Measurements from ENCODE around the gene SEMA3A. TPM values are rescaled to one million over a fixed set of nuclear protein-coding genes. Genes with fewer than 3 reads are reported as not detected.

SEMA3A gene
- total RNA-seq, 3 donors from 2014 or later = 2.9 to 23.2 (median 5.2) TPM

GRCh38 chr7:83930262-83930661 lies 264.3 kb downstream of the SEMA3A start:
- no peak for DNase-seq (ENCODE audit: low spot score in 2 of 2)
- Histone ChIP-seq H3K9me3 (no peaks in the 10 kb centered on the region), H3K4me3 (no peak overlapping the region), H3K27ac (no peak overlapping the region), H3K36me3 (no peaks in the 10 kb centered on the region), H3K4me1 (no peaks in the 10 kb centered on the region), H3K27me3 (no peaks in the 10 kb centered on the region)
- no peak for TF ChIP-seq POLR2A (IDR thresholded peaks at IDR 0.05)
- intact Hi-C loops (cut with DNase I; ENCODE audit: low total_unique reads) = no loop called here

GRCh38 chr7:83925860-83926259 lies 268.7 kb downstream of the SEMA3A start:
- no peak for DNase-seq (ENCODE audit: low spot score in 2 of 2)
- Histone ChIP-seq H3K27me3 (no peaks in the 10 kb centered on the region), H3K27ac (no peak overlapping the region), H3K4me3 (no peak overlapping the region), H3K36me3 (no peaks in the 10 kb centered on the region), H3K4me1 (no peaks in the 10 kb centered on the region), H3K9me3 (no peaks in the 10 kb centered on the region)
- intact Hi-C loops (cut with DNase I; ENCODE audit: low total_unique reads) = no loop called here
- no peak for TF ChIP-seq POLR2AphosphoS5 (IDR thresholded peaks at IDR 0.05)
- TF ChIP-seq CTCF (IDR thresholded peaks at IDR 0.05) = no peak
- no peak for TF ChIP-seq POLR2A (IDR thresholded peaks at IDR 0.05)

GRCh38 chr7:83921941-83922607 lies 272.5 kb downstream of the SEMA3A start:
- intact Hi-C loops (cut with DNase I; ENCODE audit: low total_unique reads) = no loop called here
- Histone ChIP-seq H3K27ac (no peak overlapping the region), H3K36me3 (no peaks in the 10 kb centered on the region), H3K27me3 (no peaks in the 10 kb centered on the region), H3K4me3 (no peak overlapping the region), H3K4me1 (no peaks in the 10 kb centered on the region), H3K9me3 (no peaks in the 10 kb centered on the region)
- no peak for DNase-seq (ENCODE audit: low spot score in 2 of 2)
- TF ChIP-seq POLR2A (IDR thresholded peaks at IDR 0.05) = no peak
- TF ChIP-seq CTCF (IDR thresholded peaks at IDR 0.05) = no peak
- no peak for TF ChIP-seq POLR2AphosphoS5 (IDR thresholded peaks at IDR 0.05)

- no peak for TF ChIP-seq POLR2A (IDR thresholded peaks at IDR 0.05)
- no peak for DNase-seq (ENCODE audit: low spot score in 2 of 2)
- Histone ChIP-seq H3K9me3 (no peaks in the 10 kb centered on the region), H3K27me3 (no peaks in the 10 kb centered on the region), H3K4me3 (no peak overlapping the region), H3K36me3 (no peaks in the 10 kb centered on the region), H3K27ac (no peak overlapping the region), H3K4me1 (no peaks in the 10 kb centered on the region)
- intact Hi-C loops (cut with DNase I; ENCODE audit: low total_unique reads) = no loop called here
Measured at GRCh38 chr7:83921271-83921940, 273.2 kb downstream of the SEMA3A start.

- H3K4me3 ChIP-seq = no peak overlapping the region
- intact Hi-C loops (cut with DNase I; ENCODE audit: low total_unique reads) = no loop called here
- H3K4me1 ChIP-seq = no peaks in the 10 kb centered on the region
- H3K36me3 ChIP-seq = no peaks in the 10 kb centered on the region
- DNase-seq (ENCODE audit: low spot score in 2 of 2) = no peak
- no peaks in the 10 kb centered on the region for H3K9me3 ChIP-seq
- no peak for TF ChIP-seq POLR2A (IDR thresholded peaks at IDR 0.05)
- TF ChIP-seq CTCF (IDR thresholded peaks at IDR 0.05) = no peak
- H3K27me3 ChIP-seq = no peaks in the 10 kb centered on the region
- no peak overlapping the region for H3K27ac ChIP-seq
Measured at GRCh38 chr7:83918142-83918541, 276.4 kb downstream of the SEMA3A start.

- Histone ChIP-seq H3K9me3 (no peaks in the 10 kb centered on the region), H3K27ac (no peak overlapping the region)
- TF ChIP-seq POLR2A (IDR thresholded peaks at IDR 0.05) = no peak
- no peak for TF ChIP-seq POLR2AphosphoS5 (IDR thresholded peaks at IDR 0.05)
- no peak for TF ChIP-seq CTCF (IDR thresholded peaks at IDR 0.05)
Measured at GRCh38 chr7:83913174-83913573, 281.4 kb downstream of the SEMA3A start.

More at GRCh38 chr7:83913174-83913573, 281.4 kb downstream of the SEMA3A start:
- no peak for DNase-seq (ENCODE audit: low spot score in 2 of 2)
- intact Hi-C loops (cut with DNase I; ENCODE audit: low total_unique reads) = no loop called here
- Histone ChIP-seq H3K4me3 (no peak overlapping the region), H3K4me1 (no peaks in the 10 kb centered on the region), H3K36me3 (no peaks in the 10 kb centered on the region), H3K27me3 (no peaks in the 10 kb centered on the region)

Measured in breast epithelium (tissue), 4 donors.